ENCODE results near the gene DDX1.

DNA sequence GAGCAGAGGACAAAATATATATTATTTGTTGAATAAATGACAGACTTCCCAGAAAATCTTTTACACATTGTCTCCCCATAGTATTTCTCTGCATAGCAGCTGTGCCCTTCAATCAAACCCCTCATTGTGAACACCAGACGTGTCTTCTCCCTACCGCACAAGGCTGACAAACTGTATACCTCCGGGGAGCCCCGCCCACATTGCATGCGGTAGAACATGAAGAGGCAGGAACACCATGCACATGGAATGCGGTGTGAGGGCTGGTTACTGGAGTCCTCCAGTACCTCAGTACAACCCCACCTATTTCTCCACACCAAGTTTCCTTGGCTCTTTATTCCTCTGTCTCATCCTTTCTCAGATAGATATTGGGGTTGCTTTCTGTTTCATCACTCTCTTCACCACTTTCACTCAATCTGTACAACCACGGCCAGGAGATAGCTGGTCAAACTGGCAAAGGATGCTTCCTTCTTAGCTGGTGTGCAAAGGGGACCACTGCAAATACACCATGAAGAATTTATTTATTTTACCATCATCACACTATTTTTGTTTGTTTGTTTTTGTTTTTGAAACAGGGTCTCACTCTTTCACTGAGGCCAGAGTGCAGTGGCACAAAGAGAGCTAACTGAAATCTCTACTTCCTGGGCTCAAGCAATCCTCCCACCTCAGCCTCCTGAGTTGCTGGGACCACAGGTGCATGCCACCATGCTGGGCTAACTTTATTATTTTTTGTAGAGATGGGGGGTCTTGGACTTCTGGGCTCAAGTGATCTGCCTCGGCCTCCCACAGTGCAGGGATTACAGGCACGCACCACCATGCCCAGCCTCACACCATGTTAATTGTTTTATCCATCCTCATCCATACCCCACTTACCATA, 28.2 kb upstream of the DDX1 start:
- TF ChIP-seq, protein P1, sequence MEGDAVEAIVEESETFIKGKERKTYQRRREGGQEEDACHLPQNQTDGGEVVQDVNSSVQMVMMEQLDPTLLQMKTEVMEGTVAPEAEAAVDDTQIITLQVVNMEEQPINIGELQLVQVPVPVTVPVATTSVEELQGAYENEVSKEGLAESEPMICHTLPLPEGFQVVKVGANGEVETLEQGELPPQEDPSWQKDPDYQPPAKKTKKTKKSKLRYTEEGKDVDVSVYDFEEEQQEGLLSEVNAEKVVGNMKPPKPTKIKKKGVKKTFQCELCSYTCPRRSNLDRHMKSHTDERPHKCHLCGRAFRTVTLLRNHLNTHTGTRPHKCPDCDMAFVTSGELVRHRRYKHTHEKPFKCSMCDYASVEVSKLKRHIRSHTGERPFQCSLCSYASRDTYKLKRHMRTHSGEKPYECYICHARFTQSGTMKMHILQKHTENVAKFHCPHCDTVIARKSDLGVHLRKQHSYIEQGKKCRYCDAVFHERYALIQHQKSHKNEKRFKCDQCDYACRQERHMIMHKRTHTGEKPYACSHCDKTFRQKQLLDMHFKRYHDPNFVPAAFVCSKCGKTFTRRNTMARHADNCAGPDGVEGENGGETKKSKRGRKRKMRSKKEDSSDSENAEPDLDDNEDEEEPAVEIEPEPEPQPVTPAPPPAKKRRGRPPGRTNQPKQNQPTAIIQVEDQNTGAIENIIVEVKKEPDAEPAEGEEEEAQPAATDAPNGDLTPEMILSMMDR (IDR thresholded peaks at IDR 0.05; ENCODE audit: insufficient read depth, low read length, poor library complexity, severe bottlenecking) = no peak
- TF ChIP-seq EZH2phosphoT487 (conservative IDR thresholded peaks at IDR 0.05; ENCODE audit: low read length) = no peak
